A673 (cell line): ENCODE data around the gene ASPRV1.

Source experiments
- EZH2 ChIP-seq: fragments of 200-600 bp; sonication (generic); IDR thresholded peaks from 2 replicates; pipeline ENCODE4 v1.6.1; 2017; ENCODE audit warnings: borderline replicate concordance, low read depth, mild to moderate bottlenecking, mixed read lengths, antibody characterized with exemption, low read length; ENCODE audit not compliant: poor library complexity, severe bottlenecking
- TF ChIP-seq, protein P1 (sequence below): fragments of 300-800, 200-600 bp; sonication (generic); conservative IDR thresholded peaks from 2 replicates; pipeline ENCODE4 v1.5.1; 2017; ENCODE audit warnings: low read depth, mild to moderate bottlenecking, antibody characterized with exemption, low read length, moderate library complexity, mixed read lengths

- TF ChIP-seq, protein P1, sequence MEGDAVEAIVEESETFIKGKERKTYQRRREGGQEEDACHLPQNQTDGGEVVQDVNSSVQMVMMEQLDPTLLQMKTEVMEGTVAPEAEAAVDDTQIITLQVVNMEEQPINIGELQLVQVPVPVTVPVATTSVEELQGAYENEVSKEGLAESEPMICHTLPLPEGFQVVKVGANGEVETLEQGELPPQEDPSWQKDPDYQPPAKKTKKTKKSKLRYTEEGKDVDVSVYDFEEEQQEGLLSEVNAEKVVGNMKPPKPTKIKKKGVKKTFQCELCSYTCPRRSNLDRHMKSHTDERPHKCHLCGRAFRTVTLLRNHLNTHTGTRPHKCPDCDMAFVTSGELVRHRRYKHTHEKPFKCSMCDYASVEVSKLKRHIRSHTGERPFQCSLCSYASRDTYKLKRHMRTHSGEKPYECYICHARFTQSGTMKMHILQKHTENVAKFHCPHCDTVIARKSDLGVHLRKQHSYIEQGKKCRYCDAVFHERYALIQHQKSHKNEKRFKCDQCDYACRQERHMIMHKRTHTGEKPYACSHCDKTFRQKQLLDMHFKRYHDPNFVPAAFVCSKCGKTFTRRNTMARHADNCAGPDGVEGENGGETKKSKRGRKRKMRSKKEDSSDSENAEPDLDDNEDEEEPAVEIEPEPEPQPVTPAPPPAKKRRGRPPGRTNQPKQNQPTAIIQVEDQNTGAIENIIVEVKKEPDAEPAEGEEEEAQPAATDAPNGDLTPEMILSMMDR, result no peak
- no peak for TF ChIP-seq EZH2
These were observed 14.0 kb downstream of the ASPRV1 start for GRCh38 chr2:69947325-69947931.
